Measurements from ENCODE around the gene LARP6.
"Not testable (repeated sequence)": the region's sequence is repeated elsewhere in the genome, so short reads cannot be mapped to it uniquely, and the experiment has no call there.

LARP6 gene

GRCh38 chr15:70853973-70854665, at the start of gene LARP6:
Gene LARP6 (minus strand): TSS chr15:70854157. CDS start chr15:70854088, 69 bp downstream.
- peak; percentile 31 to 37 for DNase-seq

DNA sequence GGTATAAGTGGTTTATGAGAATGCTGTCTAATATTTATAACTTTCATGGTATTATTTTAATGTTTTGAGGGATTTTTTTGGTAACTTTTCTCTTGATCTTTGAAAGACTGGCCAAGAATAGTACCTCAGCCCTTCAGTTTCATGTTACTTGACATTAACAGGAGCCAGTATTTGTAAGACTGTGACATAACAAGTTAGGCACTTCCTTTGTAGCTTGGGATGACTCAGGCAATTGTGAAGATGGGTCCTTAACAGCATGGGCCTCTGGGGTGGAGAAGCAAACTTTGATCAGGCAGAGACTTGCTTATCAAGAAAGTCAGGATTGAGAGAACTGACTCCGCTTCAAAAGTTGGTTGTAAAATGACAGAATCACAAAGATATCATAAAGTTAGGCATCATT, 48.1 kb upstream of the LARP6 start:
- DNase-seq: no peak

- no peak for DNase-seq
Measured at GRCh38 chr15:70892912-70893560, 39.1 kb upstream of the LARP6 start.

DNA sequence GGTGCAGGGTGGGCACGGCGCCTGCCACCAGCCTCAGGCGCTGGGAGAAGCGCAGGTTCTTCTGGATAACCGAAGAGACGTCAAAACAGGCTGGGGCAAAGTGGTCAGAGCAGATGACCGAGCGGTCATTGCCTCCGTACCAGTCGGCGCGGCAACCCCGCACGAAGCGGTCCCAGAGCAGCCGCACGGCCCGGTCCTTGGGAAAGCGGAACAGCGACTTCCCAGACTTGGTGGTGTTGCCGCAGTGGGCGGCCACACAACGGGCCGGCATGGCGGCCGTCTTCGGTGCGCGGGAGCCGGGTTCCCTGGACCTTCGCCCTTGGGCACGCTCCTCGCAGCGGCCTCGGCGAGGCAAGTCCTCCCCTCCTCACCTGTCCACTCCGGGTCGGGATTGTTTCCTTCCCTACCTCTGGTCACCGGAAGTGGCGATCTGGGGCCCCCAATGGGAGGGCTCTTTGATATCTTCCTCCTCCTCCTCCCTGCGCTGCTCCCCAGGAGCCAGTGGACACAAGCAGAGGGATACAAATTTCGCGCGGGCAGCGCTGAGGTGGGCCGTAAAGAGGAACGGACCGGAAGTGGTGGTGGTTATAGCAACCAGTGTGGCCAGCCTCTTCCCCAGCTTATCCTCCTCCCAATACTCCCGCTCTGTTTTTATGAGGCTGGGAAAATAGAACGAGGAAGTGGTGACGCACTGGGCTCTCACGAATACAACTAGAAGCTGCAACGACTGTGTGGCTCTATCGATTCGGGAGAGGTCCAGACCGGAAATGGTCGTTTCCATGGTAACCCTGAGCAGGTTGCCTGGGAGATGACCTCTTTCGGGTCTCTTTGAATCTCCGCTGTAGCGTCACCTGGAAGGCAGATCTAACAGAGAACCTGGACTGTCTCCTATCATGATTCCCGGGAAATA, 38.3 kb upstream of the LARP6 start, which contains the start of the genes LRRC49 and THAP10:
TSS of gene LRRC49 (plus strand) at position 825 of the 910 bp plus-strand sequence. CDS start at position 894, 69 bp downstream.
TSS of gene THAP10 (minus strand) at position 432 of the 910 bp plus-strand sequence. CDS start at position 271, 161 bp downstream.
- peak; percentile 8 to 19 for DNase-seq

GRCh38 chr15:70882361-70882760, 28.4 kb upstream of the LARP6 start:
- no peak for DNase-seq

DNA sequence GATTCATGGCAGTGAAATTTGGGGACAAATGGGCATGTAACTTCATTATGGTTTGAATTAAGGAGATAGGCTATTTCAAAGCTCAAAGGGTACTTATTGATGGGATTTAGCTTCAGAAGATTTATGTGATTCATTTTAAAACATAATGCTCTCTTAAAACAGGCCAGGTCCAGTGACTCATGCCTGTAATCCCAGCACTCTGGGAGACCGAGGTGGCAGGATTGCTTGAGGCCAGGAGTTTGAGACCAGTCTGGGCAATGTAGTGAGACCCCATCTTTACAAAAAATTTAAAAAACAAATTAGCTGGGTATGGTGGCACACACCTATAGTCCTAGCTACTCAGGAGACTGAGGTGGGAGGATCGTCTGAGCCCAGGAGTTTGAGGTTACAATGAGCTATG, 26.8 kb upstream of the LARP6 start:
- no peak for DNase-seq

- no peak for DNase-seq
Measured at GRCh38 chr15:70879401-70879800, 25.4 kb upstream of the LARP6 start.

DNA sequence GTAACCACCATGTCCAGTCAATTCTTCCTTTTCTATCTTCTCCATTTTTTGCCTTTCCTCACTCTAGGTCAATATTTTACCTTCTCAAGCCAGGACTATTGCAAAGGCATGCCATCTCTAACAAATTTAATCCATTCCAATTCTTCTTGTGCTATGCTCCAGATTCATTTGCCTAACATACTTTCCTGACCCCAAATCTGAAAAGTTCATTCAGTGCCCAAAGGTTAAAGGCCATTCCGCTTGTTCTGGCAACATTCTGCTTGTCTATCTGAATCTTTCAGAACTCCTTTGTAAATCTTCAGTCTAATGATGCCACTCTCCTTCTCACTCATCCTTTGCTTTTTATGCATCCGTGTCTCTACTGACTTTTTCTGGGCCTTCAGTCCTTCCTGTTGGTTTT, 22.7 kb upstream of the LARP6 start:
- DNase-seq: no peak

DNA sequence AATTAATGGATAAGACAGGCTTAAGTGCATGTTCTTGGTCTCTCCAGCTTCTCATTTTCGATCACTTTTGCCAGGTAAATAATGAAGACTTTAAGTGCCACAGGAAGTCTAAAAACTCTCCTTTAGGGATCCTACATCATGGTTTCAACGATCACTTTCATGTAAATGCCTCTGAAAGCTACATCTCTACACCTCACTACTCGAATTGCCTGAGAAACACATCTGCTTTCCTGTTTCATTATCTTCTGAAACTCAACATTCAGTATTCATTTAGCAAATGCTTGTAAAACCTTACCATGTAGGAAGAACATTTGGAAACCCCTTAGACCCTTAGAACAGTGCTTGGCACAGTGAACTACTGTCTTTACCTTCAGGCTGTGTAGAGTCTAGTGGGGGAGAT, 22.1 kb upstream of the LARP6 start:
- no peak for DNase-seq

GRCh38 chr15:70875001-70875782, 21.2 kb upstream of the LARP6 start:
- DNase-seq: no peak

DNA sequence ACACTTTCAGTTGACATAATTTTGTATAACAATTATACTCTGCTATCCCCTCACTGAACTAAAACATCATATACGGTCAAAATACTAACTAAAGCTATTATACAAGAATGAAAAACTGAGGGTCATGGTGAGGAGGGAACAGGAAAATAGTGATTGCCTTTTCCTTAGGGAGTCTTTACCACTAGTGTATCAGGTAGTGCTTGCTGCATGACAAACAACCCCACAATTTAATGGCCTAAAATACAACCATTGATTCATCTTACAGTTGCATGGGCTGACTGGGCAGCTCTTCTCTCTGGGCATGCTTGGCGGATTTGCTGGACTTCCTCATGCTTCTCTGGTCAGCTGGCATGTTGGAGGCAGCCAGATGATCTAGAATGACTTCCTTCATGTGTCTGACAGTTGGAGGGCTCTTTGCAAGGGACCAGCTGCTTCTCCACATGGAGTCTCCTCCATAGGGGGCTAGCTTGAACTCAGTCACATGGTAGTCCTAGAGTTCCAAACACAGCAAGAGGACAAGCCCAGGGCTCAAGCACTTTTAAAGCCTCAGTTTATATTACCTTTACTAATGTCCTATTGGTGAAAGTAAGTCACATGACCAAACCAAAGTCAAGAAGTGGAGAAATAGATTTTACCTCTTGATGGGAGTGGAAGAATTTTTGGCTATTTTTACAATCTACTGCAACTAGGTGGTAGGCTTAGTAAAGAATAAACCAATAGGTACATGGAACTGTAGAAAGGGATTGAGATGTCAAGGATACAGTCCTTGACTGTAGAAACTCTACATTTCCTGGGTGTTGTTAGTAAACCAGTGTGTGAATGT, 19.5 kb upstream of the LARP6 start:
- no peak for DNase-seq

DNA sequence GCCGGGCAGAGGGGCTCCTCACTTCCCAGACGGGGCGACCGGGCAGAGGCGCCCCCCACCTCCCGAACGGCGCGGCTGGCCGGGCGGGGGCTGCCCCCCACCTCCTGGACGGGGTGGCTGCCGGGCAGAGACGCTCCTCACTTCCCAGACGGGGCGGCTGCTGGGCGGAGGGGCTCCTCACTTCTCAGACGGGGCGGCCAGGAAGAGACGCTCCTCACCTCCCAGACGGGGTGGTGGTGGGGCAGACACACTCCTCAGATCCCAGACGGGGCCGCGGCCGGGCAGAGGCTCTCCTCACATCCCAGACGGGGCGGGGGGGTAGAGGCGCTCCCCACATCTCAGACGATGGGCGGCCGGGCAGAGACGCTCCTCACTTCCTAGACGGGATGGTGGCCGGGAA, 17.5 kb upstream of the LARP6 start:
- DNase-seq: not testable (repeated sequence)

GRCh38 chr15:70870051-70870450, 16.1 kb upstream of the LARP6 start:
- no peak for DNase-seq

GRCh38 chr15:70869346-70869745, 15.4 kb upstream of the LARP6 start:
- DNase-seq: no peak

DNA sequence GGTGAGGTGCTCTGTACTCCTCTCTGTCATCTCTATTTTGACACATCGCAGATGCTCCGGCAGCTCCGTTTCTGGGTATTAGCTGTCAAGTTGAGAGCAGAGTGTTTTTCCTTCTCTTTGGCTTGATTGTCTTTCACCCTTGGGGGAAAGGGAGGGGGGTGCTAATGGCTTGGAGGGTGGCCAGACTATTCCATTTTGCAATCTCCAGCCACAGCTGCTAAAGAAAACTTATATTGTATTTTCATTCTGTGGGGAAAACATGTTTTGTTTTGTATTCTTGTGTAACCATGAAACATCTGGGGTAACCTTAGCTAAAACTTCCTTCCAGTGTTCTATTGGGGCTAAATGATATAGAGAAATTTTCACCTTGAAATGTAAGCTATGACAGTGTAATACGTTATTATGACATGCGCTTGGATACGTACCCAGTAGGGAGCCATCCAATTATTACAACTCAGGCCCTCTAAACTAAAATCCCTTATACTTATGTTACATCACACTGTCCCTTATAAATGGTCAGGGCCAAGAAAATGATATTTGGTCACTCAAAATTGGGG, 14.0 kb upstream of the LARP6 start:
- DNase-seq: no peak

DNA sequence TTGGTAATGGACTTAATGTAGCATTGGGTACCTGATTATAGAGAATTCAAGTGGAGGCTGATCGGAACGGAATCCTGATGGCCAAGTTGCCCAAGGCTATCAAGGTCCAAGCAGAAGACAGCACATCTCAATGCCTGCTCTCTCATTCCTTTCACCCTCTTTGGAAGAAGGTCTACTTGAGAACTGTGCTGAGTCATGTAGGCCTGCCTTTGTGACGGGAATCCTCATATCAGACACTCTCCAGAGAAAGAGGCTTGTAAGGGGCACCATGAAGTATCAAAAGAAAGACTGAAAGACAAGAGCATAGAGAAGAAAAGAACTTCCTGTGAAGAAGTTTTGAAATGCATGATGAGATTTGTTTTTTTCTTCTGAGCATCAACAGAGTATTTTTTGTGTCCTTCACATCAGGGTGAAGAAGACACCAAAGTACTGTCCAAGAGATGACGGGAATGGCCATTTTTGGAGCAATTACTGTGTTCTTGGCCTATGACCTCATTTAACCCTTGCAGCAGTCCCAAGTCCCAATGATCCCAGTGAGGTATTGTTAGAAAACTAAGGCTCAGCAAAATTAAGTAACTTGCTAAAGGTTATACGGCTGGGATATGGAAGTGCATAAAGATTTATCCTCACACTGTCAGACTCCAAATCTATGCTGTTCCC, 13.2 kb upstream of the LARP6 start:
- DNase-seq: no peak

DNA sequence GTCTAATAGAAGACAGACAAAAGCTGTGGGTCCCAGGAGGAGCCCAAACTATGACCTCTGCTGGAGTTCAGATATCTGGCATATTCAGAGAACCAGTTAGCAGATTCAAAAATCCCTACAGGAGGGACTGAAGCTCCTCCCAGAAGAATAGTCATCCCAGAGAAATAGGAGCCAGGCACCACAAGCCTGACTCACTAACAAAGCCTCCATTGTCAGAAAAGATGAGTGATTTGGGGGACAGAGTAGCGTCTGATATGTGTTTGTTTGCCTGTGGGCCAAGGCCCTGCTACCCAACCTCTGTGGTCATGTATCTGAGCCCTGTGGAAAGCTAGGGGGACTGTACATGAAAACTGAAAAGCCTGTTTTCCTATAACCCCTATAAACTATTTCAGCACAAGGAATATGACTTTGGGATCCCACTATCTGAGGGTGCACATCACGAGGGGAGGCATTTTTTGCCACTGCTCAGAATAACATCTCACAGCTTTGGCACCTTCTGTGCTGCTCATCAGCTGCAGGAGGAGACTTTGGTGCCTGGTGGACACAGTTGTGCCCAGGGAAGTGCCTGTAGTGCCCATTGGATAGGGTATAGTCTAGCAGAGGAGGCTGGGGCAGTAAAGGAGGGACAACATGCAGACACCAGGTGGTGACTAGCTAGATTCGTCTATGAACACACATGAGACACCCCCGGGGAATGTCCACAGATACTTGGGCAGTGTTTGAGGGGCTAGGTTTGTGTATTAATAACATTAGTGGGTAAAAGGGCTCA, 9.7 kb upstream of the LARP6 start:
- no peak for DNase-seq

DNA sequence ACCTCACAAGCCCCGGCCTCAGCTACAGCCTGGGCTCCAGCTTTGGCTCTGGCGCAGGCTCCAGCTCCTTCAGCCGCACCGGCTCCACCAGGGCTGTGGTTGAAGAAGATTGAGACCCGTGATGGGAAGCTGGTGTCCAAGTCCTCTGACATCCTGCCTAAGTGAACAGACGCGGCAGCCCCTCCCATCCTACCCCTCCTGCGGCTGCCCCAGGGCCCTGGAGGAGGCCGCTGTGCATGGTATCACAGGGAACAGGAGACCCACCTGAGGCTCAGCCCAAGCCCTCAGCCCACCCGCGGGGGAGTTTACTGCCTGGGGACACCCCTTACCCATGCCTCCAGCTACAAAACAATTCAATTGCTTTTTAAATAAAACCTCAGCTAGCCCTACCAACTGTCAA, 6.0 kb upstream of the LARP6 start:
- DNase-seq: no peak

DNA sequence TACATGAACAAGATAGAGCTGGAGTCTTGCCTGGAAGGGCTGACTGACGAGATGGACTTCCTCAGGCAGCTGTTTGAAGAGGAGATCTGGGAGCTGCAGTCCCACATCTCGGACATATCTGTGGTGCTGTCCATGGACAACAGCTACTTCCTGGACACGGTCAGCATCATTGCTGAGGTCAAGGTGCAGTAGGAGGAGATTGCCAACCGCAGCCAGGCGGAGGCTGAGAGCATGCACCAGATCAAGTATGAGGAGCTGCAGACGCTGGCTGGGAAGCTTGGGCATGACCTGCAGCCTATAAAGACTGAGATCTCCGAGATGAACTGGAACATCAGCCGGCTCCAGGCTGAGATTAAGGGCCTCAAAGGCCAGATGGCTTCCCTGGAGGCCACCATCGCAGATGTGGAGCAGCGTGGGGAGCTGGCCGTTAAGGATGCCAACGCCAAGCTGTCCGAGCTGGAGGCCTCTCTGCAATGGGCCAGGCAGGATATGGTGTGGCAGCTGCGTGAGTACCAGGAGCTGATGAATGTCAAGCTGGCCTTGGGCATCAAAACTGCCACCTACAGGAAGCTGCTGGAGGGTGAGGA, 5.5 kb upstream of the LARP6 start:
- DNase-seq: no peak

Measured in stimulated activated CD4-positive, alpha-beta T cell treated with anti-CD3 and anti-CD28 coated beads, Interleukin-4, amount 100 ng/mL, for 4 hours (primary cell).